LNCaP clone FGC (cell line): ENCODE measurements around the gene B3GAT1.
"Not testable (repeated sequence)": the region's sequence is repeated elsewhere in the genome, so short reads cannot be mapped to it uniquely, and the experiment has no call there.

Source experiments
- DNase-seq: peaks from one replicate; pipeline ENCODE4 v3.0.0-alpha.2; 2011; ENCODE audit warnings: low read depth
- H3K4me3 ChIP-seq: 2 replicates; pipeline ENCODE4 v1.5.1; 2011; ENCODE audit warnings: mild to moderate bottlenecking, low read depth, low read length, control low read depth
- TF ChIP-seq, protein P1 (sequence below): IDR thresholded peaks from 2 replicates; pipeline ENCODE4 v1.5.1; 2012; ENCODE audit warnings: mild to moderate bottlenecking; ENCODE audit not compliant: control insufficient read depth, insufficient read depth; ENCODE audit errors: extremely low read depth

The B3GAT1 gene, protein sequence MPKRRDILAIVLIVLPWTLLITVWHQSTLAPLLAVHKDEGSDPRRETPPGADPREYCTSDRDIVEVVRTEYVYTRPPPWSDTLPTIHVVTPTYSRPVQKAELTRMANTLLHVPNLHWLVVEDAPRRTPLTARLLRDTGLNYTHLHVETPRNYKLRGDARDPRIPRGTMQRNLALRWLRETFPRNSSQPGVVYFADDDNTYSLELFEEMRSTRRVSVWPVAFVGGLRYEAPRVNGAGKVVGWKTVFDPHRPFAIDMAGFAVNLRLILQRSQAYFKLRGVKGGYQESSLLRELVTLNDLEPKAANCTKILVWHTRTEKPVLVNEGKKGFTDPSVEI

DNA sequence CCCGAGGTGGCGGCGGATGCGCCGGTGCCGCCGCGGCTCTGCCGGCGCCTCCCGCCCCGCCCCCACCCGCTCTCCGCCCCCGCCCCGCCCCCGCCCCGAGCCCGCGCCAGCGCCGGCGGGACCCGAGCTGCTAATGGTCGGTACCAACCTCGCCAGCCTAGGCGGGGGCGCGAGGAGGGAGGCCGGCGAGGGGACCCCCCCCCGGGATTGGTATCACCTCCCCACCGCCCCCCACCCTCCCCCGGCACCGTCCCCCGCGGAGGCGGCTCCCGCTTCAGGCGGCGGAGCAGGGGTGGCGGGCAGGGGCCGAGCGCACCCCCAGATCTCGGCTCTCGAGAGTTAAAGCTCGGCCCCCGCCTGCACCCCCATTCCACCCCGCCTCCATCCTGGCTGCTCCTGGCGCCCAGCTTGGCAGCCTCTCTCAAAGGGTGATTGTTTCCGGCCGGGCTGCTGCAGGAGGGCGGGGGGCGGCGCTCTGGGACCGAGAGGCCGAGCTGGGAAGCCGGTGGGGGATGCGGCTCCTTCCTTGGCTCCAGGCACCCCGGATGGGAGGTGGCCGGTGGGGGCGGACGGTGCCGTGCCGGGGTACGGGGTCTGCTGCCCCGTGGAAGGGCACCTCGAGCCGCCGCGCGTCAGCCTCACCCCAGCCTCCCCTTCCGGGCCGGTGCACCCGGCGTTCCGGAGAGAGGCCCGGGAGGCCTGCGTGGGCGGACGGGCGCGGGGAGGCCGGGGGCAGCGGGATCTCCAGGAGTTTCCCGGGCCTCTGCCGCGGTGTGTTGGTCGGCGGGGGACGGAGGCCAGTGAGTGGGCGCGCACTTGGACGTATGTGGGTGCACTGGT lies at the start of gene B3GAT1:
B3GAT1 (minus strand) TSS at position 40 of the 840 bp plus-strand sequence. CDS start 24,583 bp downstream, outside the sequence.
- DNase-seq = no peak
- no peak within 1 kb of the TSS for H3K4me3 ChIP-seq
- TF ChIP-seq, protein P1, sequence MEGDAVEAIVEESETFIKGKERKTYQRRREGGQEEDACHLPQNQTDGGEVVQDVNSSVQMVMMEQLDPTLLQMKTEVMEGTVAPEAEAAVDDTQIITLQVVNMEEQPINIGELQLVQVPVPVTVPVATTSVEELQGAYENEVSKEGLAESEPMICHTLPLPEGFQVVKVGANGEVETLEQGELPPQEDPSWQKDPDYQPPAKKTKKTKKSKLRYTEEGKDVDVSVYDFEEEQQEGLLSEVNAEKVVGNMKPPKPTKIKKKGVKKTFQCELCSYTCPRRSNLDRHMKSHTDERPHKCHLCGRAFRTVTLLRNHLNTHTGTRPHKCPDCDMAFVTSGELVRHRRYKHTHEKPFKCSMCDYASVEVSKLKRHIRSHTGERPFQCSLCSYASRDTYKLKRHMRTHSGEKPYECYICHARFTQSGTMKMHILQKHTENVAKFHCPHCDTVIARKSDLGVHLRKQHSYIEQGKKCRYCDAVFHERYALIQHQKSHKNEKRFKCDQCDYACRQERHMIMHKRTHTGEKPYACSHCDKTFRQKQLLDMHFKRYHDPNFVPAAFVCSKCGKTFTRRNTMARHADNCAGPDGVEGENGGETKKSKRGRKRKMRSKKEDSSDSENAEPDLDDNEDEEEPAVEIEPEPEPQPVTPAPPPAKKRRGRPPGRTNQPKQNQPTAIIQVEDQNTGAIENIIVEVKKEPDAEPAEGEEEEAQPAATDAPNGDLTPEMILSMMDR = no peak

DNA sequence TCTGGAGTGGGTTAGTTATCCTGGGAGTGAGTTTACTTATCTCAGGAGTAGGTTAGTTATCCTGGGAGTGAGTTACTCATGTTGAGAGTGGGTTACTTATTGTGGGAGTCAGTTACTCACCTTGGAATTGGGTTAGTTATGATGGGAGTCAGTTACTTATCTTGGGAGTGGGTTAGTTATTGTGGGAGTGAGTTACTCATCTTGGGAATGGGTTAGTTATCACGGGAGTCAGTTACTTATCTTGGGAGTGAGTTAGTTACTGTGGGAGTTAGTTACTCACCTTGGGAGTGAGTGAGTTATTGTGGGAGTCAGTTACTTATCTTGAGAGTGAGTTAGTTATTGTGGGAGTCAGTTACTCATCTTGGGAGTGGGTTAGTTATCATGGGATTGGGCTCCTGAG lies 49.6 kb upstream of the B3GAT1 start:
- no peak for DNase-seq

DNA sequence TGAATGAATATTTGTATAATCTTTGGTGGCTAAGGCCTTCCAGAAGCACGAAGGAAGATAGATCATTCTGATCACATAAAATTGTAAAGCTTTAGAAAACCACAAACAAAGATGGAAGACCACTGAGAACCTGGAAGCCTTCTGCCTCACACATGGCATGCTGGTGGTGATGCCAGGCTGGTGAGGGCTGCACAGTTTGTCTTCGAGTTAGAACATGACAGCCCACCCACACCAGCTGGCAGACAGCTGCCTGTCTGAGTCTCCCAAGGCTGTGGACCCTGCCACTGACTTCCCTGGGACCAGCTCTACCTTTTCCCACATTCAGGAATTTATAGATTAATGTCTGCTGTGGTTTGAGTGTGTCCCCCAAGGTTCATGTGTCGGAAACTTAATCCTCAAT lies 48.8 kb upstream of the B3GAT1 start:
- no peak for DNase-seq
- TF ChIP-seq, protein P1 = no peak
- H3K4me3 ChIP-seq = no peak overlapping the region

More for the DNA sequence above, 49.6 kb upstream of the B3GAT1 start:
- H3K4me3 ChIP-seq = no peak overlapping the region
- TF ChIP-seq, protein P1 = no peak

DNA sequence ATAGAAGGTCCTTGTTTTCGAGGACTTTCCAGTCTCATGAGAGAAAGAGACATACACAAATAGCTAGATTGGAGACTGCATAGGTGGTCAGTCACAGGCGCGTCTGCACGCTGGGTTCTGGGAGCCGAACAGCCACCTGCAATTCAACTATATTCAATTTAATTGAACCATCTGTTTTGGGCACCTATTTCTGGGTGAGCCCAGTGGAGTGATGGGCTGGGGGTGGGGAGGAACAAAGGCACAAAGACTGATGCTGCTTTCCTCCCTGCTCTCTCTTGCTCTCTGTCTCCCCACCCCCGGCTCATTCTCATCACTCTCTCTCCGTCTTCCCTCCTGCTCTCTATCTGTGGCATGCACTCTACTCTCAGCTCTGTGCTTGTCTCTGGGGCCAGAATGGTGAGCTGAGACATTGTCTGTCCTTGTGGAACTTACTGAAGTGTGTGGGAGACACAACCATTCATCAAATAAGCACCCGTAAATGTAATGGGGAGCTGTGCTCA lies 48.1 kb upstream of the B3GAT1 start:
- no peak for DNase-seq
- TF ChIP-seq, protein P1 = no peak
- H3K4me3 ChIP-seq = no peak overlapping the region

DNA sequence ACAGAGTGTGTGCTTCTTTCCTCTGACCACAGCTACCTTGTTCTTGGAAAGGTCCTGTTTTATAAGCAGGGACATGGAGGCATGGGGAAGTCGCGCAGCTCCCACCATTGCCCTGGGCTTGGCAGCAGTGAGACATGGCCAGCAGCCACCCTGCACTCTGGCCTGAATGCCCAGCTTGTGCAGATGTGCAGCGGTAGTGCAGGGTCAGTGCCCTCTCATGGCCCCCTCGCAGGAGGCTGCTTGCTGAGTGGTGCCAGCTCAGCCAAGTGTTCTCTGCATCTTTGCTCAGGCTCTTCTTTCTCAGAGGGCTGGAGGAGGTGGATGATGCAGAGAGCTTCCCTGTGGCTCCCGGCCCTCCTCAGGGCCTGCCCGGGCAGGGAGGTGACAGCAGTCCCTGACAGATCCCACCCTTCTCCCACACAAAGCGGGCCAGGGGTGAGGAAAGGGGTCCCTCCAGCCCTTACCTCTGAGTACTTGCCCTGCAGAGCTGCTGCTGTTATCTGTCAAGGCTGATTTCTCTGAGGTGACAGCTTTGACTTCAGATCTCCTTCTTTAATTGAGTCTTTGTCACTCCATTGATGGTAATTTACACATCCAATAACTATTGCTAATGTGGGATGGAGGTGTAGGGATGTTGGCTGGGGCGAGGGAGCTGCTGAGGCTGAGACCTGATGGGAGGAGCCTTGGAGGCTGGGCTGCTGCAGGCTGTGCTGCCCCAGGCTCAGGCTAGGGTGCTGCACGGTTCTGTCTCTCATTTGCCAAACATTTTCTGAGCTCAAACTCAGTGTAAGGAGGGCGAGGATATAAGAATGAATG lies 47.4 kb upstream of the B3GAT1 start:
- TF ChIP-seq, protein P1 = no peak
- H3K4me3 ChIP-seq = no peak overlapping the region
- DNase-seq = no peak

DNA sequence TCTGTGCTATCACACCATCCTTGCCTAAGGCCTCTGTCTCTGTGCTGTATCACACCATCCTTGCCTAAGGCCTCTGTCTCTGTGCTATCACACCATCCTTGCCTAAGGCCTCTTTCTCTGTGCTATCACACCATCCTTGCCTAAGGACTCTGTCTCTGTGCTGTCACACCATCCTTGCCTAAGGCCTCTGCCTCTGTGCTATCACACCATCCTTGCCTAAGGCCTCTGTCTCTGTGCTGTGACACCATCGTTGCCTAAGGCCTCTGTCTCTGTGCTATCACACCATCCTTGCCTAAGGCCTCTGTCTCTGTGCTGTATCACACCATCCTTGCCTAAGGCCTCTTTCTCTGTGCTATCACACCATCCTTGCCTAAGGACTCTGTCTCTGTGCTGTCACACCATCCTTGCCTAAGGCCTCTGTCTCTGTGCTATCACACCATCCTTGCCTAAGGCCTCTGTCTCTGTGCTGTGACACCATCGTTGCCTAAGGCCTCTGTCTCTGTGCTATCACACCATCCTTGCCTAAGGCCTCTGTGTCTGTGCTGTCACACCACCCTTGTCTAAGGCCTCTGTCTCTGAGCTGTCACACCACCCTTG lies 45.5 kb upstream of the B3GAT1 start:
- not testable (repeated sequence) for H3K4me3 ChIP-seq, DNase-seq
